HEK293 (cell line): Measurements from ENCODE around the gene KLHL30.
A peak's percentile ranks its signal among the peaks of the same experiment; 100 is the strongest.

Experiments
- CTCF ChIA-PET: fragments of 350-600 bp; formaldehyde crosslinking; extraction: SDS; loops from one replicate; lab custom pipeline; 2021; ENCODE audit warnings: antibody characterized with exemption; lab: Yijun Ruan, JAX
- POLR2A ChIA-PET: fragments of 300-600 bp; formaldehyde crosslinking; extraction: SDS; loops from one replicate; lab custom pipeline; 2020; ENCODE audit warnings: antibody characterized with exemption, inconsistent platforms; lab: Yijun Ruan, JAX
- H3K27ac ChIP-seq: fragments of 200-500 bp; sonication (Bioruptor generic); 2 replicates; pipeline ENCODE4 v1.5.1; 2014; ENCODE audit warnings: low read depth, low read length, control low read depth, inconsistent platforms; ENCODE audit errors: extremely low read depth
- H3K36me3 ChIP-seq, 2 experiments: fragments of 200-500 bp in 1 of 2; sonication (Bioruptor generic) in 1 of 2; 1 replicate in 1 of 2; 2 replicates in 1 of 2; pipeline ENCODE4 v1.5.1; 2014 to 2017; ENCODE audit warnings: inconsistent platforms in 2 of 2, low read length in 2 of 2; ENCODE audit not compliant: control insufficient read depth in 2 of 2, insufficient read depth in 1 of 2
- H3K4me1 ChIP-seq: fragments of 200-500 bp; sonication (Bioruptor generic); 2 replicates; pipeline ENCODE4 v1.5.1; 2014; ENCODE audit warnings: mild to moderate bottlenecking, low read length, inconsistent platforms; ENCODE audit not compliant: control insufficient read depth, insufficient read depth
- H3K4me3 ChIP-seq: 2 replicates; pipeline ENCODE4 v1.5.1; 2011; ENCODE audit warnings: low read depth, mild to moderate bottlenecking, control low read depth, low read length, moderate library complexity
- H3K9me3 ChIP-seq: fragments of 200-500 bp; sonication (Bioruptor generic); 2 replicates; pipeline ENCODE4 v1.5.1; 2014; ENCODE audit warnings: low read depth, low read length, inconsistent platforms; ENCODE audit not compliant: control insufficient read depth, insufficient read depth
- ATF2 ChIP-seq: fragments of 450-650 bp; formaldehyde crosslinking; IDR thresholded peaks from 2 replicates; pipeline ENCODE4 v1.5.1; 2016; ENCODE audit warnings: missing biosample characterization, missing genetic modification characterization, low read depth
- GLIS1 ChIP-seq: fragments of 450-650 bp; formaldehyde crosslinking; IDR thresholded peaks from 2 replicates; pipeline ENCODE4 v1.5.1; 2016; ENCODE audit warnings: missing biosample characterization, missing genetic modification characterization
- HOXC10 ChIP-seq: sonication (generic); formaldehyde crosslinking; IDR thresholded peaks from 2 replicates; pipeline ENCODE4 v1.8.1; 2023; ENCODE audit warnings: mild to moderate bottlenecking, missing genetic modification reagents
- PBX3 ChIP-seq: sonication (generic); formaldehyde crosslinking; IDR thresholded peaks from 2 replicates; pipeline ENCODE4 v1.8.1; 2022; ENCODE audit warnings: mild to moderate bottlenecking, moderate library complexity, missing genetic modification reagents
- PRDM1 ChIP-seq: fragments of 450-650 bp; formaldehyde crosslinking; IDR thresholded peaks from 2 replicates; pipeline ENCODE4; 2016; ENCODE audit warnings: missing biosample characterization, missing genetic modification characterization
- REST ChIP-seq: fragments of 450-650 bp; formaldehyde crosslinking; IDR thresholded peaks from 2 replicates; pipeline ENCODE4 v1.5.1; 2016; ENCODE audit warnings: missing biosample characterization, missing genetic modification characterization
- WT1 ChIP-seq: fragments of 450-650 bp; formaldehyde crosslinking; IDR thresholded peaks from 2 replicates; pipeline ENCODE4 v1.5.1; 2016; ENCODE audit warnings: missing biosample characterization, missing genetic modification characterization
- YY1 ChIP-seq: fragments of 450-650 bp; formaldehyde crosslinking; IDR thresholded peaks from 2 replicates; pipeline ENCODE4 v1.5.1; 2018; ENCODE audit warnings: missing biosample characterization, missing genetic modification characterization
- YY2 ChIP-seq: fragments of 450-650 bp; formaldehyde crosslinking; IDR thresholded peaks from 2 replicates; pipeline ENCODE4 v1.5.1; 2016; ENCODE audit warnings: missing biosample characterization, missing genetic modification characterization
- ZBTB7A ChIP-seq: fragments of 450-650 bp; formaldehyde crosslinking; IDR thresholded peaks from 2 replicates; pipeline ENCODE4 v1.5.1; 2016; ENCODE audit warnings: low read depth, missing biosample characterization, missing genetic modification characterization
- ZIC2 ChIP-seq: fragments of 450-650 bp; formaldehyde crosslinking; IDR thresholded peaks from 2 replicates; pipeline ENCODE4 v1.5.1; 2016; ENCODE audit warnings: missing biosample characterization, missing genetic modification characterization
- ZNF148 ChIP-seq: fragments of 450-650 bp; formaldehyde crosslinking; IDR thresholded peaks from 2 replicates; pipeline ENCODE4 v1.5.0; 2017; ENCODE audit warnings: missing biosample characterization, missing genetic modification characterization, borderline replicate concordance
- ZNF19 ChIP-seq: fragments of 450-650 bp; formaldehyde crosslinking; IDR thresholded peaks from 2 replicates; pipeline ENCODE4; 2016; ENCODE audit warnings: missing biosample characterization, missing genetic modification characterization, low read depth
- ZNF501 ChIP-seq: fragments of 450-650 bp; formaldehyde crosslinking; IDR thresholded peaks from 2 replicates; pipeline ENCODE4 v1.5.1; 2016; ENCODE audit warnings: missing biosample characterization, missing genetic modification characterization
- ZNF544 ChIP-seq: fragments of 450-650 bp; formaldehyde crosslinking; IDR thresholded peaks from 2 replicates; pipeline ENCODE4 v1.5.0; 2017; ENCODE audit warnings: missing biosample characterization, missing genetic modification characterization
- ZNF555 ChIP-seq: fragments of 450-650 bp; formaldehyde crosslinking; conservative IDR thresholded peaks from 2 replicates; pipeline ENCODE4 v1.5.1; 2017; ENCODE audit warnings: missing biosample characterization, mild to moderate bottlenecking, missing genetic modification characterization, inconsistent platforms
- ZNF600 ChIP-seq: fragments of 450-650 bp; formaldehyde crosslinking; IDR thresholded peaks from 2 replicates; pipeline ENCODE4 v1.5.1; 2016; ENCODE audit warnings: missing biosample characterization, missing genetic modification characterization
- ZNF624 ChIP-seq: fragments of 450-650 bp; formaldehyde crosslinking; IDR thresholded peaks from 2 replicates; pipeline ENCODE4 v1.5.1; 2017; ENCODE audit warnings: missing biosample characterization, missing genetic modification characterization
- ZNF629 ChIP-seq: fragments of 450-650 bp; formaldehyde crosslinking; IDR thresholded peaks from 2 replicates; pipeline ENCODE4 v1.5.1; 2017; ENCODE audit warnings: missing biosample characterization, missing genetic modification characterization
- ZNF645 ChIP-seq: fragments of 450-650 bp; formaldehyde crosslinking; IDR thresholded peaks from 2 replicates; pipeline ENCODE4; 2016; ENCODE audit warnings: missing biosample characterization, missing genetic modification characterization
- ZNF654 ChIP-seq: fragments of 450-650 bp; formaldehyde crosslinking; IDR thresholded peaks from 2 replicates; pipeline ENCODE4 v1.5.1; 2016; ENCODE audit warnings: low read depth, missing biosample characterization, missing genetic modification characterization
- ZSCAN30 ChIP-seq: fragments of 450-650 bp; IDR thresholded peaks from 2 replicates; pipeline ENCODE4 v1.5.1; 2018; ENCODE audit warnings: missing biosample characterization, mild to moderate bottlenecking, missing genetic modification characterization, moderate library complexity
- ZXDB ChIP-seq: fragments of 450-650 bp; formaldehyde crosslinking; IDR thresholded peaks from 2 replicates; pipeline ENCODE4 v1.5.1; 2016; ENCODE audit warnings: missing biosample characterization, missing genetic modification characterization

KLHL30 gene

GRCh38 chr2:238097201-238097987 lies 41.1 kb upstream of the KLHL30 start:
- Histone ChIP-seq H3K4me3 (no peak overlapping the region), H3K4me1 (no peaks in the 10 kb centered on the region), H3K36me3 (peaks cover 0 to 6% of the 10 kb centered on the region in 2 experiments; a peak in 1 of 3 replicates), H3K9me3 (no peaks in the 10 kb centered on the region), H3K27ac (no peak overlapping the region)
- ChIA-PET POLR2A (no interaction called here), CTCF (no interaction called here)
- TF ChIP-seq YY2 (tag by site-specific recombination) (no peak), ATF2 (tag by site-specific recombination) (no peak), ZIC2 (tag by site-specific recombination) (no peak), ZNF148 (tag by site-specific recombination) (no peak), ZSCAN30 (tag by site-specific recombination) (no peak), ZXDB (no peak), ZNF654 (tag by site-specific recombination) (no peak)

GRCh38 chr2:238097988-238098871 lies 40.2 kb upstream of the KLHL30 start:
- Histone ChIP-seq H3K4me1 (no peaks in the 10 kb centered on the region), H3K27ac (no peak overlapping the region), H3K9me3 (no peaks in the 10 kb centered on the region), H3K36me3 (peaks cover 0 to 6% of the 10 kb centered on the region in 2 experiments; a peak in 1 of 3 replicates), H3K4me3 (no peak overlapping the region)
- CTCF ChIA-PET: interaction anchor here (0.5 to 0.7 kb wide), 4 partner anchors 29 to 588 kb away, joined by 3 to 5 read pairs (median 3); no protein-coding TSS in a partner anchor
- POLR2A ChIA-PET: interaction anchor here (0.5 to 2.1 kb wide), 4 partner anchors 20 to 230 kb away, joined by 4 to 12 read pairs (median 5); partner anchors contain the start of gene SCLY
- TF ChIP-seq WT1 (tag by site-specific recombination) (no peak), ZNF19 (no peak), ZNF501 (no peak), ZNF555 (tag by site-specific recombination) (no peak), ZNF624 (tag by site-specific recombination) (no peak), ZNF645 (tag by site-specific recombination) (no peak), REST (tag by site-specific recombination) (no peak), PBX3 (CRISPR knock-in tag) (no peak), PRDM1 (no peak), YY1 (tag by site-specific recombination) (no peak), ZNF544 (tag by site-specific recombination) (no peak), GLIS1 (tag by site-specific recombination) (peak; percentile 44; the same call in 1 of the 2 replicates), ZBTB7A (tag by site-specific recombination) (no peak), ZNF629 (tag by site-specific recombination) (no peak), HOXC10 (CRISPR knock-in tag) (no peak), ZNF600 (tag by site-specific recombination) (peak; percentile 10; the same call in 1 of the 2 replicates)
